Activated gamma-delta T cell treated with anti-CD3 and anti-CD28 coated beads, Interleukin-2, amount 50 U/mL, for 16 hours (primary cell): ENCODE data around the gene VPS25.
"Not testable (repeated sequence)": the region's sequence is repeated elsewhere in the genome, so short reads cannot be mapped to it uniquely, and the experiment has no call there.

Source experiments
- DNase-seq: peaks from one replicate; pipeline ENCODE4 v3.0.0-alpha.2; 2020; ENCODE audit warnings: low read depth

VPS25 gene

DNA sequence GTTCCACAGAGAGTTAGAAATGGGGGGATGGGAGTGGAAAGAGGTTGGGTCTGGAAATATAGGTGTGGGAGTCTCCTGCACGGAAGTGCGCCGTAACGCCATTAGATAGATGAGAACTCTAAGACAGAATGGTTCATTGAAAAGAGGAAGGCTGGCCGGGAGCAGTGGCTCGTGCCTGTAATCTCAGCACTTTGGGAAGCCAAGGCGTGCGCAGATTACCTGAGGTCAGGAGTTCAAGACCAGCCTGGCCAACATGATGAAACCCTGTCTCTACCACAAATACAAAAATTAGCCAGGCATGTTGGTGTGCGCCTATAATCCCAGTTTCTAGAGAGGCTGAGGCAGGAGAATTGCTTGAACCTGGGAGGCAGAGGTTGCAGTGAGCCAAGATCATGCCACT is 5.2 kb upstream of the VPS25 start:
- not testable (repeated sequence) for DNase-seq

DNA sequence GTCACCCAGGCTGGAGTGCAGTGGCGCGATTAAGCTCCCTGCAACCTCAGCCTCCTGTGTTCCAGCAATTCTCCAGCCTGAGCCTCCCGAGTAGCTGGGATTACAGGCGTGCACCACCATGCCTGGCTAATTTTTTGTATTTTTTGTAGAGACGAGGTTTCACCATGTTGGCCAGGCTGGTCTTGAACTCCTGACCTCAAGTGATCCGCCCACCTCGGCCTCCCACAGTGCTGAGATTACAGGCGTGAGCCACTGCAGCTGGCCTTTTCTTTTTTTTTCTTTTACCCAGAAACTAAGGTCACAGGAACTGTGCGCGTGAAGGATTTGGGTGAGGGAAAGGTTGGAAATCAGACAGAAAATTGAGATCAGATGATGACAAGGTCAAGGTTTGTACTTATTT is 3.3 kb upstream of the VPS25 start:
- DNase-seq: not testable (repeated sequence)

DNA sequence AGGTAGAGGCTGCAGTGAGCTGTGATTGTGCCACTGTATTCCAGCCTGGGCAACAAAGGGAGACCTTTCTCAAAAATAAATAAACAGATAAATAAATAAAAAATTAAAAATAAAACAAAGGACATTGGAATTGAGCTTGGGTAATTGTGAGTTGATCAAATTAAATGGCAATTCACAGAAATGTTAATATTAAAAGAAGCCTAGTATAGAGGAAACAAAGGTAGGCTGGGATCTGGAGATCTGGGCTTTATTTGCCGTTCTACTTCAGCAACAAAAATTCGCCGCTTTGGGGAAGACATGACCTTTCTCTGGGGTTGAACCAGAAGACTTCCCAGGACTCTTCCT is 332 bp upstream of the VPS25 start:
- no peak for DNase-seq

DNA sequence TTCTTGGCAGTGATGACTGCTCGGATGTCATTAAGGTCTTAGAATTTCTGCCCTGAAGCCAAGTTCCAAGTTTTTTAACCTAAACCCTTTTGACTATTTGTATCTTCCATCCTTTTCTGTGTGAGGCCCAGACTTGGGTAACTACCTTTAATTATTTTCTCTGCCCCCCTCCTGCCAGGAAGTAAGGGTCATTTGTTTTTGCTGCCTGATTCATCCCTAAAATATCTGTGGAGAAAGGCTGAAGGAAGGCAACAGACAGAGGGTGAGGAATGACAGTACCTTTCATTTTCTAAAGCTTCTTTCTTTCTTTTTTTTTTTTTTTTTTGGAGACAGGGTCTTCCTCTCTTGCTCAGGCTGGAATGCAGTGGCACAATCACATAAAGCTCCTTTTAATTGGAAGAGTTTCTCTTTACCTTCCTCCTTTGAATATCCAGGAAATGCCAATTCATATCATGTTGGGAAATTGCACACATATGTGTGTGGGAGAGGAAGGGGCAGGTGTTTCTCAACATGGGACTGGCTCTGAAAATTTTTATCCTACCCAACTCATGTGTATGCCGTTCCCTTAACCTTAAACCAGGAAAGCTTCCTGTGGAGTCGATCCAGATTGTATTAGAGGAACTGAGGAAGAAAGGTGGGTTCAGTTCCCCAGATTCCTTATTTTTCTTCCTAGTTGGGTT is 957 bp downstream of the VPS25 start:
- no peak for DNase-seq

DNA sequence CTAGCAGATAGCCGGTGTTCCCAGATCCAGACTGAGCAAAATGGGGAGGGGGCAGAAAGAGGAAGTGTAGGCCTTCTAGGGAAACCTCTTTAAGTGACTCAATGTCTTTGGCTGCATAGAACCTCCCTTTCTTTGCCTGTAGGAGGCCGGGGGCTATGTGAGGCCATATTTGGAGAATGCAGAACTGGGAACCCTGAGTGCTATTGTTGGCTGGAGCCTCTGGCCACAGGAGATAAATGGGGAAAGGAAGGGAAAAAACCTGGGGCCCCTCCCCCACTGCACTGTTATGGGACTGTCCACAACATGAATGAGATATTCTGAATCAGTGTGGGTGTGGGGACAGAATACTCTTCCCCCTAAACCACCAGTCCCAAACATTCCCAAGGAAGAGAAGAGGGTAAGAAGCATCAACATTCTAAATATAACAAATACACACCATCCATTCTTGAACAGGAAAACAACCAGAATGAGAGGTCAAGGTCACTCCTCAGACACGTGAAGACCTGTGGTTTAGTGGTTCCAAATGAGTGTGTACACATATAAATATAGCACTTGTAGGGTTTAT is 2.4 kb downstream of the VPS25 start:
- no peak for DNase-seq

DNA sequence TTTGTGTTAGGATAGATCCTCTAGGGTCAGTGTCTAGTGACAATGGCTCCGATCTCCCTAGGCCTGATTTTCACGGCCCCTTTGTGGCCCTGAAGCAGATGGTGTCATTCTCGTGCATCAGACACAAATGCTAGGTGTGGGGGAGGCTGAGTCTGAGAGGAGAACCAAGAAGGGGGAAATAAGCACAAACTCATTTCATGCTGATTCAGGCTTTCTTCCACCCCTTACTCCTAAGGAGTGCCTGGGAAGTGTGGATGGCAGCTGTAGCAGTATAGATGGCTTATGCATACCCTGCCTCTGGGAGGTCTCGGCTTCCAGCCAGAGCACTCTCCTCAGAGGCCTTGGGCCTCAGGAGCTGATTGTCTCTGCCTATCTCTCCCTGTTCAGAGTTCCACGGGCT is 5.3 kb downstream of the VPS25 start:
- DNase-seq: no peak

DNA sequence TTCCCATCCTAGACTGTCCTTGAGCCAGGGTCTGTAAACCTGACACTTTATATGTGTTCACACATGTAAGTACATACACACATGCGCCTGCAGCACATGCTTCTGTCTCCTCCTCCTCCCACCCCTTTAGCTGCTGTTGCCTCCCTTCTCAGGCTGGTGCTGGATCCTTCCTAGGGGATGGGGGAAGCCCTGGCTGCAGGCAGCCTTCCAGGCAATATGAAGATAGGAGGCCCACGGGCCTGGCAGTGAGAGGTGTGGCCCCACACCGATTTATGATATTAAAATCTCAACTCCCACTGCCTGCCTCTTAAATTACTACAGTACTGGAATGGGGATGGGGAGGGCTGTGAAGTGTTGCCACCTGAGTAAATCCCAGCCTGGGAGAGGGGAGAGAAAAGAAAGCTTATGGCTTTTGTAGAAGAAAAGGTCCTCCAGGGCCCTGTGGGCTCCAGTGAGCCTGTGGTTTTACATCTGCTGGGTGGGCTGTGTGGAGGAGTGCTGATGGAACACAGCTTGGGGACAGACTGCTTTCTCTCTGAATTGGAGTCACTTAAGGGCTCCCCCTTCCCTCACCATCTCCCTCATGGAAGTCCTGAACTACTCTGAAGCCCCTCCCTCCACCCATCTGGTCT is 6.2 kb downstream of the VPS25 start:
- no peak for DNase-seq

DNA sequence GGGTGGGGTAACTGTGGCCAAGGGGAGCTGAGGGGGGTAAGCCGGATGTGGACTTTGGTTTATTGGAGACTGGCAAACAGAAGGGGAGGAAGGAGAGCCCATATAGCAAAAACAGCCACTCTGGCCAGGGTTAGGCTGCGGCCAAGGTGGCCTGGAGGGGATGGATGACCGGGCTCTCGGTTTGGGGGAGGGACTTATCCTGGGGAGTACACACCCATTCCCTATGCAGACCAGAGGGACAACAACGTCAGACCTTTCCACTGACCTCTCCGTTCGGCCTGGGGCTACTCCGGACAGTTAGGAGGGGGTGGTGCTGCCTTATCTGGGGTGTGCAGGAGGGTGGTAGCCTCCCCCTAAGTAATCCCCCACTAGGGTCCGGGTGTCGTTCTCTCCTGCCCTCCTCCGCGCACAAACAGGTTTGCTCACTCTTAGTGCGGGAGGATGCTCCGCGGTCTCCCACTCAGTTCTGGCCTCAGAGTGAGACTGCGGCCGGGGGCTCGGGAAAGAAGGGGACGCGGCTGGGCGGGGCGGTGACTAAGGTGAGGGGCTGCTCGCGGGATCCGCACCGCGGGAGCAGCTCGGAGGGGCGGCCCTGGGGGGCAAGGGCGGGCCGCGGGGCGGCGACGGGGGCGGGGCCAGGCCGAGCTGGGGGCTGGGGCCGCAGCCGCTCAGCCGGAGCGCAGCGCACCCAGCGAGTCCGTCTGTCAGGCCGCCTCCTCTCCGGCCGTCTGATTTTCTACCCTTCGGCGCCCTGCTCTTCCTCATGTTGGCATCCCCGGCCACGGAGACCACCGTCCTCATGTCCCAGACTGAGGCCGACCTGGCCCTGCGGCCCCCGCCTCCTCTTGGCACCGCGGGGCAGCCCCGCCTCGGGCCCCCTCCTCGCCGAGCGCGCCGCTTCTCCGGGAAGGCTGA is 6.9 kb downstream of the VPS25 start, which contains the start of gene WNK4:
TSS of gene WNK4 (plus strand) at position 675 of the 915 bp plus-strand sequence. CDS start at position 764, 89 bp downstream.
- DNase-seq: no peak

DNA sequence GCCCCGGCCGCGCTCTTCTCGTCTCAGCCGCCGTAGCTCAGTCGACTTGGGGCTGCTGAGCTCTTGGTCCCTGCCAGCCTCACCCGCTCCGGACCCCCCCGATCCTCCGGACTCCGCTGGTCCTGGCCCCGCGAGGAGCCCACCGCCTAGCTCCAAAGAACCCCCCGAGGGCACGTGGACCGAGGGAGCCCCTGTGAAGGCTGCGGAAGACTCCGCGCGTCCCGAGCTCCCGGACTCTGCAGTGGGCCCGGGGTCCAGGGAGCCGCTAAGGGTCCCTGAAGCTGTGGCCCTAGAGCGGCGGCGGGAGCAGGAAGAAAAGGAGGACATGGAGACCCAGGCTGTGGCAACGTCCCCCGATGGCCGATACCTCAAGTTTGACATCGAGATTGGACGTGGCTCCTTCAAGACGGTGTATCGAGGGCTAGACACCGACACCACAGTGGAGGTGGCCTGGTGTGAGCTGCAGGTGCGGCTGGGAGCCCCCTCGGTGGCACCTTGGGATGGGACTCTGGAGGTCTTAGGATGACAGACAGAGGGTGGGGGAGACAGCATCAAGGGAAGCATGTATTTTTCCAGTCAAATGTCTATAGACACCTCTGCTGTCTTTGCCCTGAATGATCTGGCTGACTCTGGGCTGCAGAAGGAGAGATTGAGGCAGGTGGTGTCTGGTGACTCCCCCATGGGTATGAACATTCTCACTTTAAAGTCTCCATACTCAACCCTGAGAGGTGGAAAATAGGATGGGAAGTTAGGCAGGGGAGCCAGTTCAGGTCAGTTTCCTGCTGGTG is 7.8 kb downstream of the VPS25 start:
- no peak for DNase-seq

DNA sequence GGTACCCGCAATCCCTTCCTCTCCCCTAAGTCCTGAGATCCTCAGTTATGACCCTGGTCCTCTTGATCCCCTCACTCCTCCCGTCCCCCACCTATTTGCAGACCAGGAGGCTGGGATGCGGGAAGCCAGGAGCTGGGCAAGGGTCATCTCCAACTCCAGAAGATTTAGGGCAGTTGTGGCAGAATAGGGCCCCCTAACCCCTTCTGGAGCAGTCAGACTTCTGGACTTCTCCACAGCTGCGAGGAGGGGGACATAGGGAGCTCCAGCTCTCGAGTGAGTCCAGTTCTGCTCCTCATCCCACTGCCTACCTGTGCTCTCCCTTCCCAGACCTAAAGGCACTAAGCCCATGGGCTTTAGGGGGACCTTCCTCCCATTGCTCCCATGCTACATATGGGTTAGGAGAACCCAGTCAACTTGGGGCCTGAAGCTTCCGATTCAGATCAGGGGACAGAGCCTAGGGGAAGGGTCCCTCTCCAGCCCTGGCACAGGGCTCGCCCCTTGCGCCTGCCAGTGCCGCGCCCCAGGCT is 8.5 kb downstream of the VPS25 start:
- no peak for DNase-seq

DNA sequence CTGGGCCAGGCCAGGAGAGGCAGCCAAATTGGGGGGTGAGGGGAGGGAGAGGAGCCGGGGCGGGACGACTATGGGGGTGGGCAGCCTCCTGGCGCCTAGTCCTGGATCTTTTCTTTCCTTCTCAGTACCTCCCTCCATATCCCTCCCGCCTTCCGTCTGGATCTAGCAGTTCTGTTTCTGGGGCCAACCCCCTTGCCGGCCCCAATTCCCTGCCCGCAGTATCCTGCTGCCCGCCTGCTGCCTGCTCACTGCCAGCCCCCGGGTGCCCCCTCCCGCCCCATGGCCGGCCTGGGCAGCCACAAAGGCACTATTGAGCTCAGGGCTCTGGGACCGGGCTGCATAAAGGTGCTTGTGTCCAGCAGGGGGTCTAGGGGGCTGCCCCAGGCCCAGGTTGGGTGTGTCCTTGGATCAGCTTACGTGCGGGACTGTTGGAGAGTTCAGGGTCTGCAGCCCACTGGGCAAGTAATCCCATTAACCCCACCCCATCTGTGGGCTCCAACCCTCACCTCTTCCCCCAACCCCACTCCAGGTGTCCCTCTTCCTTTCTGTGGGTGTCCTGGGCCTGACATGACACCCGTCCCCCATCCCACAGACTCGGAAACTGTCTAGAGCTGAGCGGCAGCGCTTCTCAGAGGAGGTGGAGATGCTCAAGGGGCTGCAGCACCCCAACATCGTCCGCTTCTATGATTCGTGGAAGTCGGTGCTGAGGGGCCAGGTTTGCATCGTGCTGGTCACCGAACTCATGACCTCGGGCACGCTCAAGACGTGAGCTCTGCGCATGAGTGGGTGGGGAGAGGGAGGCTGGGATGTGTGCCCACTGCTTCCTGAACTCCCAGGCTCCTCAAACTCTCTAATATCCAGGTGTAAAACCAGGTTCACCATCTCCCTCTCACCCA is 9.2 kb downstream of the VPS25 start:
- no peak for DNase-seq

DNA sequence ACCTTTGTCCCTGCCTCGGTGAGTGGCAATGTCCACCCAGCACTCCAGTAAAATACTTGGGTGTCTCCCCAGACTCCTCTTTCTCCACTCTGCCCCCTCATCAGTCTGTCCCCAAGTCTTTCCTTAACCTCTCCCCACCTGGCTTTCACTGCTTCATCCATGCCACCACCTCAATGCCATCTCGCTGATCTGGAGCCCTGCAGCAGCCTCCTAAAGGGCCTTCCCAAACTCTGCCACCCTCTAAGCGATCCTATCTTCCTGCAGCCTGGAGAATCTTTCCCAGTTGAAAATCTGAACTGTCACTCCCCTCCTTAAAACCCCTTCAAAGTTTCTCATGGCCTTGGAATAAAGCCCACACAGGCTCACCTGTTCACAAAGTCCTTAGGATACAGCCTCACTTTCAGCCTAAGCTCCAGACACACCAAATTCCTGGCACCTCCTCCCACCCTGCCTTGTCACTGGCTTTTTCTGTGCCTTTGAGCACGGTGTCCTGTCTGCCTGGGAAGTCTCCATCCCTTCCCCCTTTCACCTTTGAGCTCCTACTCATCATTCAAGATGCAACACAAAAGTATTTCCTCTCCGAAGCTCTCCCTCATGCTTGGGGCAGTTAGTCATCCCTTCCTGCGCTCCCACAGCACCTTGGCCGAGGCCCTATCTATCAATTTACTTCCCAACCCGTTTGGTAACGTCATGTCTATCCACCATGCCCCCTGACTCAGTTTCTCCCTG is 10.0 kb downstream of the VPS25 start:
- no peak for DNase-seq

DNA sequence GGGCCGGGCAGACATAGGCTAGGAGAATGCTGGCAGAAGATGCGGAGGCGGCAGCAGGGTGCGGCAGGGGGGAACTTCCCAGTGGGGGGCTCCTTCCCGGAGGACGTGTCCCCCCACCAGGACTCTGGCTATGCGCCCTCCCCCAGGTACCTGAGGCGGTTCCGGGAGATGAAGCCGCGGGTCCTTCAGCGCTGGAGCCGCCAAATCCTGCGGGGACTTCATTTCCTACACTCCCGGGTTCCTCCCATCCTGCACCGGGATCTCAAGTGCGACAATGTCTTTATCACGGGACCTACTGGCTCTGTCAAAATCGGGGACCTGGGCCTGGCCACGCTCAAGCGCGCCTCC is 10.5 kb downstream of the VPS25 start:
- DNase-seq: no peak

DNA sequence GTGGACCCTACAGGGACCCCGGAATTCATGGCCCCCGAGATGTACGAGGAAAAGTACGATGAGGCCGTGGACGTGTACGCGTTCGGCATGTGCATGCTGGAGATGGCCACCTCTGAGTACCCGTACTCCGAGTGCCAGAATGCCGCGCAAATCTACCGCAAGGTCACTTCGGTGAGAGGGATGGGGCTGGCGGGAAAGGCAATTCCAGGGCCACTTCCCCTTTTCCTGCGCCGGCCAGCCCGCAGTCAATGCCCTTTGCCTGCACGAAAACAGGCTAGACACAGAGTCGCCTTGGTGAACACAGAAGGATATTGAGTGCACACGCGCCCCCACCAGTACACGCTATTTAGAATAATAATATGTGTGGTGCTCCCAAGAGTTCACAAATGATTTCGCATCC is 11.2 kb downstream of the VPS25 start:
- no peak for DNase-seq

DNA sequence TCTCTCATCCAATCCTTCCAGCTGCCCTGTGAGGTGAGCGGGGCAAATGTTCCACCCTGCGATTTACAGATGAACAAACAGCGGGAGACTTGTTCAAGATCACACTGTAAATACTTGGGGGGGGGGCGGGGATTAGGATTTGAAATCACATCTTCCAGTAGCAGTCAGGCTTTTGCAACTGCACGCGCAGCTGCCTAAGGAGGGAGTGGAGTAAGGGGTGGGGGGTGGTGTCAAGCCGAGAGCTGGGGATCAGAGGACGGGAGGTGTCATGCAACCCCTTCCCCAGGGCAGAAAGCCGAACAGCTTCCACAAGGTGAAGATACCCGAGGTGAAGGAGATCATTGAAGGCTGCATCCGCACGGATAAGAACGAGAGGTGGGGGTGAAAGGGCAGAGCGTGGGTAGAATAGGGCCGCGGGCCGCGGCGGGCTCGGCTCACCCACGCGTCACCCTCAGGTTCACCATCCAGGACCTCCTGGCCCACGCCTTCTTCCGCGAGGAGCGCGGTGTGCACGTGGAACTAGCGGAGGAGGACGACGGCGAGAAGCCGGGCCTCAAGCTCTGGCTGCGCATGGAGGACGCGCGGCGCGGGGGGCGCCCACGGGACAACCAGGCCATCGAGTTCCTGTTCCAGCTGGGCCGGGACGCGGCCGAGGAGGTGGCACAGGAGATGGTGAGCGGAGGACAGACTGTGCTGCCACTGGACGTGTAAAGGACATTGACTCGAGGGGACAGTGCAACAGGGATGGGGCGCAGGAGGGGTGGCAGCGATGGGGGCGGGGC is 11.8 kb downstream of the VPS25 start:
- no peak for DNase-seq

DNA sequence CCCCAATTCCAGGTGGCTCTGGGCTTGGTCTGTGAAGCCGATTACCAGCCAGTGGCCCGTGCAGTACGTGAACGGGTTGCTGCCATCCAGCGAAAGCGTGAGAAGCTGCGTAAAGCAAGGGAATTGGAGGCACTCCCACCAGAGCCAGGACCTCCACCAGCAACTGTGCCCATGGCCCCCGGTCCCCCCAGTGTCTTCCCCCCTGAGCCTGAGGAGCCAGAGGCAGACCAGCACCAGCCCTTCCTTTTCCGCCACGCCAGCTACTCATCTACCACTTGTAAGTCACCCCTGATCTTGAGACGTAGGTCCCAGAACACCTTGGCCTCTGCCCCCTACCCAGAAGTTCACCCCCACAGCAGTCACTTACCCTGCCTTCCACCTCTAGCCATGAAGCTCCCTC is 14.0 kb downstream of the VPS25 start:
- DNase-seq: no peak

DNA sequence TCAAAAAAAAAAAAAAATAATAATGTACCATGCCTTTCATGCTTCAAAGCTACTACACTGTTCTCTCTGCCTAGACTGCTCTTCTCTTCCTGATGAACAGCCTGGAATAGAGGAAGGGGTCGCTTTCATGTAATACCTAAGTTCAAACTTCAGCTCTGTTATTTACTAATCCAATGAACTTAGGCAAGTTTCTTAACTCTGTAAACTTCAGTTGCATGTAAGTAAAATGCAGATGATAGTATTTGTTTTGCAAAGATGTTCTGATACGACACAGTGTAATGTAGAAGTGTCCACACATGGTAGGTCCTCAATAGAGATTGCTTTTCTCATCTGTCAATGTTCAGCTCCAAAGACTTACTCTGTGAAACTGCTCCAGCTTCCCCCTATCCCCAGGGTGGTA is 18.7 kb downstream of the VPS25 start:
- no peak for DNase-seq

DNA sequence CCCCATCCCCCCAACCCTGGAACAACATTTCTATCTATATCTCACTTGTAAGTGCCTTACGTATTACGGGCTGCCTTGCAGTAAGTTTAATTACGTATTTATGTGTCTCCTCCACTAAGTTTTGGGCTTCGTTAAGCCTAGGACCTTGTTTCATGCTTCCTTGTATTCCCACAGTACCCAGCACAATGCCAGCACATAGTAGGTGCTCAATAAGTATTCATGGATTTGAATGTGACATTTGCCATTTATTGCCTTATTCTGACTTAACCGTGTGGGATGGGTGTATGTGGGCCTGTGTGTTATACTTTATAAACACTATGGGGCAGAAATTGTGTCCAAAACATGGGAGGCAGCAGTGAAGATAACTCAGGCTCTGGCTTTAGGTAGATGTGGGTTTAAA is 19.3 kb downstream of the VPS25 start:
- no peak for DNase-seq

DNA sequence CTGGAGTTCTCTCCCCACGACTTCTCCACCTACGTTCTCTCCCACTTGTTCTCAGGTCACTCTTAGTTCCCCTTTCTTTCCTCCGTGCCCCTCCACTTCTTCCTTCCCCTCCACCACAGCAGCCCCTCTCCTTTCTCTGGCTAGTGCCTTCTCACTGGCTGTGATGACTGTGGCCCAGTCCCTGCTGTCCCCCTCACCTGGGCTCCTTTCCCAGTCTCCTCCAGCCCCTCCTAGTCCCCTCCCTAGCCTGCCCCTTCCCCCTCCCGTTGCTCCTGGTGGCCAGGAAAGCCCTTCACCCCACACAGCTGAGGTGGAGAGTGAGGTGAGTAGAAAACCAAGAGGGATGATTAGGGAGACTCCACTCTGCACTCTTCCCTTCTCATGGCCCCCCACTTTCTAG is 21.8 kb downstream of the VPS25 start:
- no peak for DNase-seq
